PC-9 (cell line): ENCODE results near the gene GZMM. TPM values are rescaled to one million over a fixed set of nuclear protein-coding genes. Genes with fewer than 3 reads are reported as not detected.

Experiments
- Bru-seq: library from RNA; stranded (reverse); fragments of 400-500 nt; gene quantifications from one replicate; lab custom pipeline; 2021; lab: Mats Ljungman, UMichigan
- BruChase-seq, 2 experiments: library from RNA; stranded (reverse); fragments of 400-500 nt; gene quantifications; one replicate each; lab custom pipeline; 2021; lab: Mats Ljungman, UMichigan
- BruUV-seq: library from RNA; stranded (reverse); fragments of 400-500 nt; replicated peaks from 2 replicates; lab custom pipeline; 2021; lab: Mats Ljungman, UMichigan
- CTCF ChIA-PET: fragments of 300-600 bp; sonication (Branson Sonifier 250); formaldehyde crosslinking; loops from one replicate; lab custom pipeline; 2022; ENCODE audit warnings: antibody characterized with exemption; lab: Charles Lee
- POLR2A ChIA-PET: fragments of 300-600 bp; sonication (Branson Sonifier 250); formaldehyde crosslinking; loops from one replicate; lab custom pipeline; 2022; ENCODE audit warnings: antibody characterized with exemption; ENCODE audit not compliant: unreplicated experiment; lab: Charles Lee
- DNase-seq, 2 experiments: peaks; one replicate each; pipeline versions ENCODE4 v3.0.0 to v3.0.0-alpha.2; 2015 to 2022; ENCODE audit warnings: mixed read lengths in 1 of 2
- H2AFZ ChIP-seq: fragments of 200-600 bp; sonication (generic); 2 replicates; pipeline ENCODE4 v1.8.1; 2017; ENCODE audit warnings: antibody characterized with exemption
- H3F3A ChIP-seq: fragments of 200-600 bp; sonication (generic); 2 replicates; pipeline ENCODE4 v1.8.1; 2017; ENCODE audit warnings: antibody characterized with exemption, mild to moderate bottlenecking, low read depth; ENCODE audit not compliant: insufficient read depth
- H3K27ac ChIP-seq: fragments of 200-600 bp; sonication (generic); 2 replicates; pipeline ENCODE4 v1.6.1; 2016; ENCODE audit warnings: mixed run types
- H3K27me3 ChIP-seq: fragments of 200-600 bp; sonication (generic); 2 replicates; pipeline ENCODE4 v1.6.1; 2016; ENCODE audit warnings: low read depth, mixed run types; ENCODE audit not compliant: insufficient read depth
- H3K36me3 ChIP-seq: fragments of 200-600 bp; sonication (generic); 2 replicates; pipeline ENCODE4 v1.6.1; 2016; ENCODE audit warnings: low read depth, mixed run types
- H3K4me1 ChIP-seq: fragments of 200-600 bp; sonication (generic); replicated peaks from 2 replicates; pipeline ENCODE4 v1.6.1; 2016; ENCODE audit warnings: mixed run types; ENCODE audit not compliant: insufficient read depth
- H3K4me2 ChIP-seq: fragments of 200-600 bp; sonication (generic); 2 replicates; pipeline ENCODE4 v1.6.1; 2017; ENCODE audit warnings: mixed run types
- H3K4me3 ChIP-seq: fragments of 200-600 bp; sonication (generic); 2 replicates; pipeline ENCODE4 v1.6.1; 2016; ENCODE audit warnings: mixed run types
- H3K79me2 ChIP-seq: fragments of 200-600 bp; sonication (generic); 2 replicates; pipeline ENCODE4 v1.6.1; 2017; ENCODE audit warnings: low read depth, mixed run types
- H3K9me2 ChIP-seq: fragments of 200-600 bp; sonication (generic); 2 replicates; pipeline ENCODE4 v1.8.1; 2017; ENCODE audit warnings: mild to moderate bottlenecking; ENCODE audit not compliant: insufficient read depth
- H3K9me3 ChIP-seq: fragments of 200-600 bp; sonication (generic); 2 replicates; pipeline ENCODE4 v1.8.1; 2016; ENCODE audit warnings: low read depth; ENCODE audit not compliant: insufficient read depth
- H4K20me1 ChIP-seq: fragments of 200-600 bp; sonication (generic); 2 replicates; pipeline ENCODE4 v1.8.1; 2017; ENCODE audit not compliant: insufficient read depth
- EZH2 ChIP-seq: fragments of 200-600 bp; sonication (generic); IDR thresholded peaks from 2 replicates; pipeline ENCODE4 v1.8.0; 2017; ENCODE audit warnings: antibody characterized with exemption, low read depth
- intact Hi-C: fragments of 100-400 bp; cut with micrococcal nuclease; formaldehyde crosslinking; loops from one replicate; pipeline ENCODE4 v1.10.0; 2022; ENCODE audit not compliant: unreplicated experiment
- long read RNA-seq: library from polyadenylated mRNA; stranded (forward); transcript quantifications from one replicate; pipeline ENCODE4 v2.0.0, GENCODE V29; 2022
- total RNA-seq: library from RNA; stranded (reverse); gene quantifications from 2 replicates; pipeline ENCODE4 v1.2.3, GENCODE V29; 2021
- TF ChIP-seq, protein P1 (sequence below): fragments of 200-600 bp; sonication (generic); conservative IDR thresholded peaks from 2 replicates; pipeline ENCODE4 v1.6.1; 2017; ENCODE audit warnings: mixed run types, antibody characterized with exemption, mild to moderate bottlenecking, moderate library complexity

The GZMM gene
- total RNA-seq (0.39 and 0.88 TPM in 2 replicates), Bru-seq, nascent RNA (percentile 23 among the genes with signal in this experiment), BruChase-seq, experiment 1, labeled RNA remaining after a 2-hour chase (percentile 37 among the genes with signal in this experiment), BruChase-seq, experiment 2, labeled RNA remaining after a 6-hour chase (percentile 45 among the genes with signal in this experiment)
- long read RNA-seq = 0 reads

DNA sequence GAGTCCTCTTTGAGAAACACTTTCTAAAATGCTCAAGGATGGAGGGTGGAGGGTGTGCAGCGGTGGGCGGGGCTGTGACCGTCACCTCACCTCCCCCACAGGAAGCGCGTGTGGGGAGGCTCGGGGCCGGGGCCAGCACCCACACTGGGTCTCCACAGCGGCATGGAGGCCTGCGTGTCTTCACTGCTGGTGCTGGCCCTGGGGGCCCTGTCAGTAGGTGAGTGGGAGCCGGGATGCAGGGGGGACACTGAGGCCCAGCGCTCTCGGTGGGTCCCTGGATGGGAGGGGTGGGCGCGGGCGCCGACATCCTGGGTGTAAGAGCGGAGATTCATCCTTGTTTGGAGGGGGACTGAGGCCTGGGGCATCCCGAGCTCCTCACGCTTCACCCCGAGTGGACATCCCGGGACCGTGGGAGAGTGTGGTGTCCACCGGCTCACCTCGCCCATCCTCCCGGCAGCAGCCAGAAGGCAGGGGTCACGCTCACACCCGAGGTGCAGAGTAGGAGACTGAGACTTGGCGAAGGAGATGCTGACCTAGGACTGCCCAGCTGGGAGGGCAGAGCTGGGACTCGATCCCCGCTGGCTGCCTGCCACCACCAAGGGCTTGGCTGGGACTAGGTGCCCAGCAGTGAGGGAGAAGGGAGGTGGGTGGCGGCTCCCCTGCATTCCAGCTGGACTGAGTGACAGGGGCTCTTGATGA is at the start of gene GZMM:
Gene GZMM (plus strand): TSS at position 144 of the 699 bp plus-strand sequence. CDS start 19 bp downstream, at position 163.
- Histone ChIP-seq H3F3A (peaks cover 6% of the 10 kb centered on the region; the same call in 1 of the 2 replicates), H3K4me2 (no peak within 1 kb of the TSS), H3K79me2 (no peaks in the 10 kb centered on the region), H3K9me3 (no peaks in the 10 kb centered on the region), H3K27ac (no peak within 1 kb of the TSS), H2AFZ (no peak within 1 kb of the TSS), H3K9me2 (no peaks in the 10 kb centered on the region), H3K36me3 (no peaks in the 10 kb centered on the region), H4K20me1 (no peaks in the 10 kb centered on the region), H3K4me3 (no peak within 1 kb of the TSS), H3K4me1 (no peaks in the 10 kb centered on the region), H3K27me3 (no peaks in the 10 kb centered on the region)
- CTCF ChIA-PET = no interaction called here
- no TSS peak for BruUV-seq
- intact Hi-C loops = no loop called here
- TF ChIP-seq, protein P1, sequence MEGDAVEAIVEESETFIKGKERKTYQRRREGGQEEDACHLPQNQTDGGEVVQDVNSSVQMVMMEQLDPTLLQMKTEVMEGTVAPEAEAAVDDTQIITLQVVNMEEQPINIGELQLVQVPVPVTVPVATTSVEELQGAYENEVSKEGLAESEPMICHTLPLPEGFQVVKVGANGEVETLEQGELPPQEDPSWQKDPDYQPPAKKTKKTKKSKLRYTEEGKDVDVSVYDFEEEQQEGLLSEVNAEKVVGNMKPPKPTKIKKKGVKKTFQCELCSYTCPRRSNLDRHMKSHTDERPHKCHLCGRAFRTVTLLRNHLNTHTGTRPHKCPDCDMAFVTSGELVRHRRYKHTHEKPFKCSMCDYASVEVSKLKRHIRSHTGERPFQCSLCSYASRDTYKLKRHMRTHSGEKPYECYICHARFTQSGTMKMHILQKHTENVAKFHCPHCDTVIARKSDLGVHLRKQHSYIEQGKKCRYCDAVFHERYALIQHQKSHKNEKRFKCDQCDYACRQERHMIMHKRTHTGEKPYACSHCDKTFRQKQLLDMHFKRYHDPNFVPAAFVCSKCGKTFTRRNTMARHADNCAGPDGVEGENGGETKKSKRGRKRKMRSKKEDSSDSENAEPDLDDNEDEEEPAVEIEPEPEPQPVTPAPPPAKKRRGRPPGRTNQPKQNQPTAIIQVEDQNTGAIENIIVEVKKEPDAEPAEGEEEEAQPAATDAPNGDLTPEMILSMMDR = no peak
- TF ChIP-seq EZH2 = no peak
- DNase-seq = no peak
- POLR2A ChIA-PET = no interaction called here

DNA sequence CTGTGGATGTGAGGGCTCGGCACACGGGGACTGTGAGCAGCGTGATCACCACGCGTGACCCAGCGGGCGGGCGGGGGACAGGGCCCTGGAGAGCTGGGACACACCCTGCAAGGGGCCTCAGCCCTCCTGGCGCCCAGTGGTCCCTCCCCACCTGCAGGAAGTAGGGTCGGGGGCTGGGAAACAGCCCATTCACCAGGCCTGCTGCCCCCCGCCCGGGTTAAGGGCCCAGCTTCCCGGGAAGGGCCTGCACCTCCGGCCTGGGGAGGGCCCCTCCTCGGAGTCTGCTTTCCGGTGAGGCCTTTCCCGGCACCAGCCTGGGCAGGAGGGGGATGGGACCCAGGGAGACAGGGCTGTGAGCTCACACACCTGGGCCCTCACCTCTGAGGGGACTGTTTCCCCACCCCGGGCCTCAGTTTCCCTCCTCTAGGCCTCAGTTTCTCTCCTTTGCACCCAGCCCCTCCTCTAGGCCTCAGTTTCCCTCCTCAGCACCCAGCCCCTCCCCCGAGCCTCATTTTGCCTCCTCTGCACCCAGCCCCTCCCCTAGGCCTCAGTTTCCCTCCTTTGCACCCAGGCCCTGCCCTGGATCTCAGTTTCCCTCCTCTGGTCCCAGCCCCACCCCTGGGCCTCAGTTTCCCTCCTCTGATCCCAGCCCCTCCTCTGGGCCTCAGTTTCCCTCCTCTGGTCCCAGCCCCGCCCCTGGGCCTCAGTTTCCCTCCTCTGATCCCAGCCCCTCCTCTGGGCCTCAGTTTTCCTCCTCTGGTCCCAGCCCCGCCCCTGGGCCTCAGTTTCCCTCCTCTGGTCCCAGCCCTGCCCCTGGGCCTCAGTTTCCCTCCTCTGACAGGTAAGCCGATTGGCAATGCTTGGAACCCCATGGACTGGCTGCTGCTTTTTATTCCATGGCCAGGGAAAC is 49.4 kb upstream of the GZMM start:
- DNase-seq = no peak
- Histone ChIP-seq H2AFZ (no peak overlapping the region), H3K4me1 (no peaks in the 10 kb centered on the region), H4K20me1 (no peaks in the 10 kb centered on the region), H3K4me2 (no peak overlapping the region), H3K79me2 (no peaks in the 10 kb centered on the region), H3K36me3 (no peaks in the 10 kb centered on the region), H3K9me3 (no peaks in the 10 kb centered on the region), H3K27ac (no peak overlapping the region), H3F3A (peaks cover 44% of the 10 kb centered on the region), H3K4me3 (no peak overlapping the region), H3K9me2 (no peaks in the 10 kb centered on the region), H3K27me3 (no peaks in the 10 kb centered on the region)
- POLR2A ChIA-PET = no interaction called here
- CTCF ChIA-PET = no interaction called here
- TF ChIP-seq, protein P1 = no peak
- no peak for TF ChIP-seq EZH2
- intact Hi-C loops = no loop called here
- no TSS peak for BruUV-seq

DNA sequence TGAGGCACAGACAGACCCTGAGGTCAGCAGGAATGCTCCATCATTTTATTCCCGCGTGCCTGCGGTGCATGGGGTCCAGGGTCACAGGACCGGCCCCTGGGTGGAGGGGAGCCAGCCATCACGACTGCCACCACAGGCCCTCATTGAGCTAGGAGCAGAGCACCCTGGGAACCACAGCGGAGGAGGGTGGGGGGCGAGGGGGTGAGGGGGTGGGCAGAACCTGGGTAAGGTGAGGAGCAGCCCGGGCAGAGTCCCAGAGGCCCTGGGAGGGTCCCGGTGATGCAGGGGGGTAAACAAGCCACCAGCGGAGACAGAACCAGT is 48.8 kb upstream of the GZMM start:
- POLR2A ChIA-PET = no interaction called here
- DNase-seq = no peak
- no TSS peak for BruUV-seq

More for the DNA sequence above, 48.8 kb upstream of the GZMM start:
- Histone ChIP-seq H3K4me1 (no peaks in the 10 kb centered on the region), H3K27ac (no peak overlapping the region), H3K9me3 (no peaks in the 10 kb centered on the region), H3F3A (peaks cover 41% of the 10 kb centered on the region), H3K27me3 (no peaks in the 10 kb centered on the region), H2AFZ (no peak overlapping the region), H3K4me2 (no peak overlapping the region), H4K20me1 (no peaks in the 10 kb centered on the region), H3K36me3 (no peaks in the 10 kb centered on the region), H3K4me3 (no peak overlapping the region), H3K9me2 (no peaks in the 10 kb centered on the region), H3K79me2 (no peaks in the 10 kb centered on the region)
- intact Hi-C loops = no loop called here
- TF ChIP-seq, protein P1 = no peak
- no peak for TF ChIP-seq EZH2
- CTCF ChIA-PET = no interaction called here
